GM04504 (cell line): Measurements from ENCODE around the gene TRAPPC8.
"Not testable (repeated sequence)": the region's sequence is repeated elsewhere in the genome, so short reads cannot be mapped to it uniquely, and the experiment has no call there.

Experiments used
- DNase-seq: peaks from one replicate; pipeline ENCODE4 v3.0.0-alpha.2; 2012; ENCODE audit warnings: low read depth

The TRAPPC8 gene

DNA sequence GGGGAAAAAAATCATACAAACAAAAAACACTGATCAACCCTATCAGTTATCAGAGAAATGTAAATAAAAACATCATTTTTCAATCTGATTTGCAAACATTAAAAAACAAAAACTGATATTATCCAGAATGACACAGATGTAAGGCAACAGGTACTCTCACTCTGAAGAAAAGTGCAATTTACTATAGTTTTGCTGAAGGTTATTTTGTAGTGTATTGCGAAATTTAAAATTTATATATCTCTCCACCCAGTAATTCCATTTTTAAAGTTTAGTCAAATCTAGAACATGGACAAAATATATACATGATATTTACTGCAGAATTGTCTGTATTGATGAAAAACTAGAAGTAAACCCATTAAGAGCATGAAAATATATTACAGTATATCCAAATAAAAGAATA, 79.8 kb downstream of the TRAPPC8 start:
- DNase-seq, result no peak

DNA sequence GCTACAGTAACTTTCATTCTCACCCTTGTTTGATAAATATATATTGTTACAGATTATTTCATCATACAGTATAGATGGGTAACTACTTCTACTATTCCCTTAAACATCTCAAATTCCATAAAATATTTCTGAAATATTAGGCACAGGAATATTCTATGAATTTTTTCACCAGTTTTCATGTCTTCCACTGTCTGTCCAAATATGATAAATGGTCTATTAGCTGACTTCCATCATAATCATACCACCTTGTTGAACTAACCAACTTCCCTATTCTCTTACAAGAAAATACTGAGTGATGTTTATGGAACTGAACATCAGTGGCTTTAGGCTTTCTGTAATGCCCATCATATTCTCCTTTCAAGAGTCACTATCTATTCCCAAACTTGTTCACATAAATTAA, 82.4 kb downstream of the TRAPPC8 start:
- no peak for DNase-seq

DNA sequence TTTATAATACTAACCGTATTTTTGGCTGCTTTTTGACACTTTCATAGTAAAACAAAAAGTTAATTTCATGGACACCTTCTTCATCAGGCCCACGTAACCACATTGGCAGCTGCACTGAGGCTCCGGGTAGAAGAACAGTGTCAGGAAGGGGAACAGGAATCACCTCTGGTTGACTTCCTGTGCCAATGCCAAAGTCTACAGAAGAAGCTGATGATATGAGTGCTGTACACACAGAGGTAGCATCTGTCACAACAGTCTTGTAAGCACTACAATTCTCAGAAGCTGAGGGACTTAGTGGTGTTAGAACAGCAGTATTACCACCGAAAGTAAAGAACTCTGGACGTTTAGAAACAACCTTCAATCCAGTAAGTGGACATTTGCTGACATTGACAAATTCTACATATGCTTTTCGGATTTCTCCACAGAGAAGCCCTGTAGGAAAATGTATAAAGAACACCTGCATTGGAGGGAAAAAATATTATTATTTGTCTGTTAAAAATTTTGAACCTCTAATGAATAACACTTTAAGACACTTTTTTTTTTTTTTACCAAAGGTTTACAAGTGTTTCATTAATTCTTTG, 85.3 kb downstream of the TRAPPC8 start:
- DNase-seq, result no peak

- no peak for DNase-seq
Observed at GRCh38 chr18:31850844-31851243, 92.1 kb downstream of the TRAPPC8 start.

DNA sequence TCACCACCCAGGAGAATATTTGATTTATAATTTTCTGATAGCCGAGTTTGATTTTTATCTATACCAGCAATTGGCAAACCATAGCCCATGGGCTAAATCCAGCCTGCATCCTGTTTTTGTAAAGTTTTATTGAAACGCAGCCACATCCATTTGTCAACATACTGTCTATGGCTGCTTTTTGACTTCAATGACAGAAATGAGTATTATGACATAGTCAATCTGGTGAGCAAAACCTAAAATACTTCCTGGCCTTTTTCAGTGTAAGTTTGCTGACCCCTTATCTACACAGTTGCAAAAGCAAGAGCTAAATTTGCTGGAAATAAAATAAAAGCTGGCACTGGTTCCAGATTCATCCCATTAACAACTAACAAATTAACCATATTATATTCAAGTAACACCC, 102.4 kb downstream of the TRAPPC8 start:
- DNase-seq, result no peak

- DNase-seq, result no peak
Observed at GRCh38 chr18:31837879-31838278, 105.0 kb downstream of the TRAPPC8 start.

GRCh38 chr18:31835528-31836133, 107.3 kb downstream of the TRAPPC8 start:
- DNase-seq, result no peak

- no peak for DNase-seq
Observed at GRCh38 chr18:31831903-31832302, 111.0 kb downstream of the TRAPPC8 start.

- no peak for DNase-seq
Observed at GRCh38 chr18:31830686-31831085, 112.2 kb downstream of the TRAPPC8 start.

- DNase-seq, result no peak
Observed at GRCh38 chr18:31828613-31829012, 114.3 kb downstream of the TRAPPC8 start.

DNA sequence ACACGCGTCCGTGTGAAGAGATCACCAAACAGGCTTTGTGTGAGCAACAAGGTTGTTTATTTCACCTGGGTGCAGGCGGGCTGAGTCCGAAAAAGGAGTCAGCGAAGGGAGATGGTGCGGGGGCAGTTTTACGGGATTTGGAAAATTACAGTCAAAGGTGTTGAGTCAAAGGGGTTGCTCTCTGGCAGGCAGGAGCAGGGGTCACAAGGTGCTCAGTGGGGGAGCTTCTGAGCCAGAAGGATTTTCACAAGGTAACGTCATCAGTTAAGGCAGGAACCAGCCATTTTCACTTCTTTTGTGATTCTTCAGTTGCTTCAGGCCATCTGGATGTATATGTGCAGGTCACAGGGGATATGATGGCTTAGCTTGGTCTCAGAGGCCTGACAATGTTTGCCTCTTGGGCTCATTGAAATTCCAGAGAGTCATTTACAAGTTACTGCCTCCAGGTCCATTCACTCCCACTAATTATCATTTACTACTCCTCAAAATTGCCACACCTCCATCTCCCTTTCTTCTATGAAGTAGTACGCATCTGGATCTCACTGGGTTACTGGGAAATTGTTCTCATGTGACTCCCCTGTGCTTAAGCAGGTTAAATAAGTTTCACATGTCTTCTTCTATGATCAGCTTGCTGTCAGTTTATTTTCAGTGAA, 116.1 kb downstream of the TRAPPC8 start:
- DNase-seq, result not testable (repeated sequence)

DNA sequence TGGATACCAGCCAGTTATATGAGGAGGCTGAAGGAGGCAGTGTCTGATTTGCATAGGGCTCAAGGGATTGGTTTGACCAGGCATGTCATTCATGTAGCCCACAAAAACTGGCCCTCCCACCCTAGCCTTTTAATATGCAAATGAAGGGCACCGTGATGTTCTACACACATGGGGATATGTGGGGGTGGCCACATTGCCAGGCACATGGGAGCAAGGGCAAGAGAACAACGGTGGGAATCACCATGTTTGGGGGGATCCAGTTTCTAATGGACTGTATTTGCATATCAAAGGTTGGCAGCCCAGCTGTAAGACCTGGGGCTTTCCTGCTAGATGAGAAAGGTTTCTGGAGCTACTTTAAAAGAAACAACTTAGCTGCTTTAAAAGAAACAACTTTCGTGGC, 117.2 kb downstream of the TRAPPC8 start:
- no peak for DNase-seq

DNA sequence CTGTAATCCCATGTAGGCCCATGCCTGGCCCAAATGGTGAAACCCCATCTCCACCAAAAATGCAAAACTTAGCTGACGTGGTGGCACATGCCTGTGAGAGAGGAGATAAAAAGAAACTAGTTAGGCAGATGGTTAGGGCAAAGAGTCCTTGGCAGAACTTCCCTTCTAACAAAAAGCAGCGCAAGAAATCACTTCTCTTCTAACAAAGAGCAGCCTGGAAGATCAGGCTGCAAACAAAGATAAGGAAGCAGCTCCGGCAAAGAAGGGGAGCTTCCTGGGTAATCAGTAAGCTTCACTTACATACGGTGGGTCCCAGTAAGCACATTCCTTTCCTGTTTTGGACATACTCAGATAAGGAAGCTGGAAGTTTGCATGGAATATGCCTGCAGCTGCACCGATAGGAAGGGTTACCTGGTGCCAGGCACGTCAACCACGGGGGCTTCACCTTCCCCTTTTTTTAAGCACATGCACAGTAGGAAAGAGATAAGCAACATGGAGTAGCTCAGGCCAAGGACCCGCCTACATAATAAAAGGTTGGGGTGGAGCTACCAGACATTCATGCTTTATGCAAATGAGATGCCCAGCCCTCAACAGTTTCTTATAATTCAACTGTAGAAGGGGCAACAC, 121.3 kb downstream of the TRAPPC8 start:
- no peak for DNase-seq

GRCh38 chr18:31819925-31820229, 123.1 kb downstream of the TRAPPC8 start:
- no peak for DNase-seq

DNA sequence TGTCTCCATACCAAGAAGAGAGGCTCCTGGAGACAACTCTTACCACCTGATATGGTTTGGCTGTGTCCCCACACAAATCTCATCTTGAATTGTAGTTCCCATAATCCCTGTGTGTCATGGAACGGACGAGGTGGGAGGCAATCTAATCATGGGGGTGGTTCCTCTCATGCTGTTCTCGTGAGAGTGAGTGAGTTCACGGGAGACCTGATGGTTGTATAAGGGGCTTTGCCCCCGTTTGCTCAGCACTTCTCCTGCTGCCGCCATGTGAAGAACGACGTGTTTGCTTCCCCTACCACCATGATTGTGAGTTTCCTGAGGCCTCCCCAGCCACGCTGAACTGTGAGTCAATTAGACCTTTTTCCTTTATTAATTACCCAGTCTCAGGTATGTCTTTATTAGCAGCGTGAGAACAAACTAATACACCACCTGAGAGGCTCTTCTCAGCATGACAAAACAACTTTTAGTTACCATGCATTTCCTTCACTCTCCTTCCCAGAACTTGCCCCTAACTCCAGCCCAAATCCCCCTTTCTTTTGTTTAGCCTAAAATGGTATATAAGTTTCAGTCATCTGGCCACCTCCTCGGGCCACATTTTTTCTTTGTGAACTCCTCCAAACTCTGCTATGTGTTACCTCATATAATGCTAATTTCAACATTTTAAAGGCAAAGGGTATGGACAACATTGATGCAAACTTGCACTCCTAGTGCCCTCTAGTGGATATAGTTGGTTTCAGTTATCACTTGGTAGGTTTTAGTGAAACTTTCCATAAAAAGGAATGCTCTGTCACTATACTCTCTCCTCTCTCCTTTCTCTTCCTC, 123.6 kb downstream of the TRAPPC8 start:
- peak; percentile 10 for DNase-seq

DNA sequence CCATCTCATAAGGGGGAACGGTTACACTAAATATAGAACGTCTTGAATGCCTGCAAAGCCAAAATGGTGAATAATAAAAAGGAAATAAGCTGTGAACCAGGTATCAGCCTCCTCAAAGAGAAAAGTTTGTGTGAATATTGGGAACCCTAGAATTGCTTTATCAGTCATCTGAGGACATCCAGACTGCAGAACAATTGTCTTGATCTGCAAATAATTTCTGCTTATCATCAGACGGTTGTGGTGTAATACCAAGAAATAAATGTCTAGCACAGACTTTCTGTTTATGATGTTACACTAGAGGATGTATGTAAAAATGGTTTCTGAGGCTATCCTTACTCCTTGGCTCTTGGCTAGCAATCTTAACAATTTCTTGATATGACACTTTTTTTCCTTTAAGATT, 128.8 kb downstream of the TRAPPC8 start:
- DNase-seq, result no peak

DNA sequence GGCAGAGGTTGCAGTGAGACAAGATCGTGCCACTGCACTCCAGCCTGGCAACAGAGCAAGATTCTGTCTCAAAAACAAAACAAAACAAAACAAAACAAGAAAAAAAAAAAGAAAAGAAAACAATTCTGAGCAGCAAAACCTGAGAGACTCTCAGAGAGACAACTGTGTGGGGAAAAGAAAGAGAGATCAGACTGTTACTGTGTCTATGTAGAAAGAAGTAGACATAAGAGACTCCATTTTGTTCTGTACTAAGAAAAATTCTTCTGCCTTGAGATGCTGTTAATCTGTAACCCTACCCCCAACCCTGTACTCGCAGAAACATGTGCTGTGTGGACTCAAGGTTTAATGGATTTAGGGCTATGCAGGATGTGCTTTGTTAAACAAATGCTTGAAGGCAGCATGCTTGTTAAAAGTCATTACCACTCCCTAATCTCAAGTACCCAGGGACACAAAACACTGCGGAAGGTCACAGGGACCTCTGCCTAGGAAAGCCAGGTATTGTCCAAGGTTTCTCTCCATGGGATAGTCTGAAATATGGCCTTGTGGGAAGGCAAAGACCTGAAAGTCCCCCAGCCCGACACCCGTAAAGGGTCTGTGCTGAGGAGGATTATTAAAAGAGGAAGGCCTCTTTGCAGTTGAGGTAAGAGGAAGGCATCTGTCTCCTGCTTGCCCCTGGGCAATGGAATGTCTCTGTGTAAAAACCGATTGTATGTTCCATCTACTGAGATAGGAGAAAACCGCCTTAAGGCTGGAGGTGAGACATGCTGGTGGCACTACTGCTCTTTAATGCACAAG, 132.4 kb downstream of the TRAPPC8 start:
- not testable (repeated sequence) for DNase-seq

- not testable (repeated sequence) for DNase-seq
Observed at GRCh38 chr18:31809049-31809448, 133.9 kb downstream of the TRAPPC8 start.

GRCh38 chr18:31801078-31801477, 141.8 kb downstream of the TRAPPC8 start:
- DNase-seq, result no peak

DNA sequence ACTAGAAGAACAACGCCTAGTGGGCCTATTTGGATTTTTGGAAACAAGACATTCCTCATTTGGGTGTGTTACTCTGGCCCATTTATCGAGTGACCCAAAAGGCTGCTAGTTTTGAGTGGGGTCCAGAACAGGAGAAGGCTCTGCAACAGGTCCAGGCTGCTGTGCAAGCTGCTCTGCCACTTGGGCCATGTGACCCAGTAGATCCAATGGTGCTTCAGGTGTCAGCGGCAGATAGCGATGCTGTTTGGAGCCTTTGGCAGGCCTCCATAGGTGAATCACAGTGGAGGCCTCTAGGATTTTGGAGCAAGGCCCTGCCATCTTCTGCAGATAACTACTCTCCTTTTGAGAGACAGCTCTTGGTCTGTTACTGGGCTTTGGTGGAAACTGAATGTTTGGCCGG, 143.7 kb downstream of the TRAPPC8 start:
- not testable (repeated sequence) for DNase-seq

- DNase-seq, result no peak
Observed at GRCh38 chr18:31798399-31798798, 144.5 kb downstream of the TRAPPC8 start.

DNA sequence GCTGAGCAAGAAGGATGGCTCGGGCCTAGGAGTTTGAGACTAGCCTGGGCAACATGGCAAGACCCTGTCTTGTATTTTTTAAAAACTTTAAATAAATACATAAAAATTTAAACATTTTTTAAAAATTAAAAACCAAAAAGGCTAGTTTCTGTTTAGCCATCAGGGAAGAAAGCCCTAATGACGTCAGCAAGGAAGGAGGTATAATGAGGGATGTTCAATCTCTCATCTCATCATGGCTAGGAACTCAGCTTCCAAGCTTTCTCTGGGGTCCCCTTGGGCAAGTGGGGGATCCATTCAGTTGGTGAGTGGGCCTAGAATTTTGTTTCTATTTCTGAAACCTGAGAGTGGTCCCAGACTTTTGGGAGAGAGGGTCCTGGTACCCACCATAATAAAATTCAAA, 147.2 kb downstream of the TRAPPC8 start:
- DNase-seq, result no peak
